HepG2 (cell line): Measurements from ENCODE around the gene FAM181A.

Source experiments
- CTCF ChIP-seq: sonication (generic); formaldehyde crosslinking; IDR thresholded peaks from 2 replicates; pipeline ENCODE4 v1.5.0; 2020; ENCODE audit warnings: mild to moderate bottlenecking, missing genetic modification reagents, moderate library complexity
- ELF3 ChIP-seq: IDR thresholded peaks from 2 replicates; pipeline ENCODE4 v1.6.1; 2016; ENCODE audit warnings: missing genetic modification reagents, missing compliant biosample characterization
- GABPB1 ChIP-seq: IDR thresholded peaks from 2 replicates; pipeline ENCODE4 v1.6.1; 2016; ENCODE audit warnings: mild to moderate bottlenecking, missing genetic modification reagents, moderate library complexity, missing compliant biosample characterization
- HNRNPK ChIP-seq: fragments of 200-400 bp; formaldehyde crosslinking; IDR thresholded peaks from 2 replicates; pipeline ENCODE4 v1.6.1; 2018; ENCODE audit warnings: low read length, low read depth, moderate library complexity, mild to moderate bottlenecking; ENCODE audit not compliant: poor library complexity, severe bottlenecking
- MAFK ChIP-seq, 2 experiments: IDR thresholded peaks in 1 of 2; conservative IDR thresholded peaks in 1 of 2; 2 replicates each; pipeline ENCODE4 v1.6.1; 2011; ENCODE audit warnings: improper control_type of control experiment in 2 of 2, low read length in 2 of 2
- SMAD1 ChIP-seq: sonication (generic); formaldehyde crosslinking; IDR thresholded peaks from 2 replicates; pipeline ENCODE4 v1.4.0; 2020; ENCODE audit warnings: missing genetic modification reagents, low read depth, mild to moderate bottlenecking, borderline replicate concordance
- YY1 ChIP-seq: IDR thresholded peaks from 2 replicates; pipeline ENCODE4 v1.6.1; 2011; ENCODE audit warnings: low read length, low read depth, moderate library complexity, mild to moderate bottlenecking; ENCODE audit not compliant: insufficient read depth, insufficient replicate concordance
- ZBTB20 ChIP-seq: sonication (generic); formaldehyde crosslinking; IDR thresholded peaks from 2 replicates; pipeline ENCODE4 v1.8.1; 2023; ENCODE audit warnings: missing genetic modification reagents, low read depth, mild to moderate bottlenecking, borderline replicate concordance
- ZFP36 ChIP-seq: fragments of 150-350 bp; IDR thresholded peaks from 2 replicates; pipeline ENCODE4 v1.6.1; 2018; ENCODE audit warnings: borderline replicate concordance, low read length, low read depth; ENCODE audit not compliant: partially characterized antibody
- ZNF713 ChIP-seq: sonication (generic); formaldehyde crosslinking; IDR thresholded peaks from 2 replicates; pipeline ENCODE4 v1.4.0; 2020; ENCODE audit warnings: mild to moderate bottlenecking, missing genetic modification reagents
- TF ChIP-seq, protein P1 (sequence below): sonication (generic); formaldehyde crosslinking; IDR thresholded peaks from 2 replicates; pipeline ENCODE4 v1.4.0; 2020; ENCODE audit warnings: missing genetic modification reagents

GRCh38 chr14:93916498-93916897, 10.6 kb upstream of the FAM181A start:
- TF ChIP-seq, protein P1, sequence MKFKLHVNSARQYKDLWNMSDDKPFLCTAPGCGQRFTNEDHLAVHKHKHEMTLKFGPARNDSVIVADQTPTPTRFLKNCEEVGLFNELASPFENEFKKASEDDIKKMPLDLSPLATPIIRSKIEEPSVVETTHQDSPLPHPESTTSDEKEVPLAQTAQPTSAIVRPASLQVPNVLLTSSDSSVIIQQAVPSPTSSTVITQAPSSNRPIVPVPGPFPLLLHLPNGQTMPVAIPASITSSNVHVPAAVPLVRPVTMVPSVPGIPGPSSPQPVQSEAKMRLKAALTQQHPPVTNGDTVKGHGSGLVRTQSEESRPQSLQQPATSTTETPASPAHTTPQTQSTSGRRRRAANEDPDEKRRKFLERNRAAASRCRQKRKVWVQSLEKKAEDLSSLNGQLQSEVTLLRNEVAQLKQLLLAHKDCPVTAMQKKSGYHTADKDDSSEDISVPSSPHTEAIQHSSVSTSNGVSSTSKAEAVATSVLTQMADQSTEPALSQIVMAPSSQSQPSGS (CRISPR knock-in tag): no peak
- no peak for TF ChIP-seq CTCF (CRISPR knock-in tag)
- no peak for TF ChIP-seq GABPB1
- TF ChIP-seq ELF3 (CRISPR knock-in tag): no peak
- TF ChIP-seq HNRNPK: no peak
- TF ChIP-seq ZNF713: no peak
- TF ChIP-seq SMAD1 (CRISPR knock-in tag): no peak
- no peak for TF ChIP-seq ZFP36
- TF ChIP-seq YY1: no peak
- no peak for TF ChIP-seq ZBTB20 (CRISPR knock-in tag)
- TF ChIP-seq MAFK (conservative IDR thresholded peaks at IDR 0.05 in 1 of 2, IDR thresholded peaks at IDR 0.05 in 1 of 2; ENCODE audit: low read length in 2 of 2): no peak
